ENCODE measurements around the gene TNFRSF4. TPM values are rescaled to one million over a fixed set of nuclear protein-coding genes. Genes with fewer than 3 reads are reported as not detected.

TNFRSF4 gene
- total RNA-seq, 3 donors from 2014 or later (not counting 1 experiment from before 2014, with no cell fraction given): 14.3 to 26.5 (median 15.7) TPM

DNA sequence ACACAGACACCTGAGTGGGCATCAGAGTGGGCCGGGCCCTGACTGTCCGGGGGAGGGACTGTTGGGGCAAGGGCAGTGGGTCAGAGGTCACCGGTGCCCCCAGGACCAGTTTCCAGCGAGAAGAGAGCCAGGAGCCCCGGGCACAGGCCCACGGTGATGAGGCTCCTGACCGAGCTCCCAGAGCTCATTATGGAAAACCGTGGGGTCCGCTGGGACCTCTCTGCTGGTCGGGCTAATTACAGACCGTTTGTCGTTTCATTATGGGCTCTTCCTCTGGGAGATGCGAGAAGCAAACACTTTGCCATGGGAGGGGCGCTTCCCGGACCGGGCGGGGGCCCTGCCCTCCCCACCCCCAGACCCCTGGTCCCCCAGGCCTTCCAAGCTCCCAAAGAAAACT, 52.3 kb downstream of the TNFRSF4 start:
- no peaks in the 10 kb centered on the region for H3K36me3 Mint-ChIP-seq
- no peaks in the 10 kb centered on the region for H3K9me3 Mint-ChIP-seq
- ATAC-seq (no peak), DNase-seq (no peak)
- H3K27me3 Mint-ChIP-seq (ENCODE audit: low read depth in 2 of 2): peaks cover 0 to 4% of the 10 kb centered on the region in 2 donors
- H3K4me3 Mint-ChIP-seq: no peak overlapping the region
- intact Hi-C loops (cut with micrococcal nuclease): no loop called here
- no peak overlapping the region for H3K27ac ChIP-seq (ENCODE audit: low read length)
- peaks cover 38% of the 10 kb centered on the region for H3K4me1 ChIP-seq (ENCODE audit: control insufficient read depth, insufficient read depth, low read length)
- TF ChIP-seq, protein P1, sequence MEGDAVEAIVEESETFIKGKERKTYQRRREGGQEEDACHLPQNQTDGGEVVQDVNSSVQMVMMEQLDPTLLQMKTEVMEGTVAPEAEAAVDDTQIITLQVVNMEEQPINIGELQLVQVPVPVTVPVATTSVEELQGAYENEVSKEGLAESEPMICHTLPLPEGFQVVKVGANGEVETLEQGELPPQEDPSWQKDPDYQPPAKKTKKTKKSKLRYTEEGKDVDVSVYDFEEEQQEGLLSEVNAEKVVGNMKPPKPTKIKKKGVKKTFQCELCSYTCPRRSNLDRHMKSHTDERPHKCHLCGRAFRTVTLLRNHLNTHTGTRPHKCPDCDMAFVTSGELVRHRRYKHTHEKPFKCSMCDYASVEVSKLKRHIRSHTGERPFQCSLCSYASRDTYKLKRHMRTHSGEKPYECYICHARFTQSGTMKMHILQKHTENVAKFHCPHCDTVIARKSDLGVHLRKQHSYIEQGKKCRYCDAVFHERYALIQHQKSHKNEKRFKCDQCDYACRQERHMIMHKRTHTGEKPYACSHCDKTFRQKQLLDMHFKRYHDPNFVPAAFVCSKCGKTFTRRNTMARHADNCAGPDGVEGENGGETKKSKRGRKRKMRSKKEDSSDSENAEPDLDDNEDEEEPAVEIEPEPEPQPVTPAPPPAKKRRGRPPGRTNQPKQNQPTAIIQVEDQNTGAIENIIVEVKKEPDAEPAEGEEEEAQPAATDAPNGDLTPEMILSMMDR (IDR thresholded peaks at IDR 0.05): no peak
- no peaks in the 10 kb centered on the region for H3K9me3 ChIP-seq (ENCODE audit: control insufficient read depth, insufficient read depth, low read length)
- no peaks in the 10 kb centered on the region for H3K27me3 ChIP-seq (ENCODE audit: control insufficient read depth, insufficient read depth, low read length)
- H3K4me1 Mint-ChIP-seq: peaks cover 7 to 15% of the 10 kb centered on the region in 2 donors
- no peaks in the 10 kb centered on the region for H3K36me3 ChIP-seq (ENCODE audit: control insufficient read depth, insufficient read depth, low read length)
- no peak overlapping the region for H3K4me3 ChIP-seq (ENCODE audit: low read length)
- WGBS (ENCODE audit: insufficient coverage): 90% methylated on average over 17 of the region's 17 CpGs
- no peak overlapping the region for H3K27ac Mint-ChIP-seq

Other genes starting within 250 kb of the TNFRSF4 start
- gene PLEKHN1, start 247.7 kb downstream of the TNFRSF4 start, total RNA-seq: 1 to 10 TPM; 1.3 to 1.9 (median 1.3) TPM
- gene PERM1, start 232.1 kb downstream of the TNFRSF4 start, total RNA-seq: not detected
- gene HES4, start 214.1 kb downstream of the TNFRSF4 start, total RNA-seq: 10 to 100 TPM; 15.4 to 35.5 (median 28.9) TPM
- gene ISG15, start 200.7 kb downstream of the TNFRSF4 start, total RNA-seq: 10 to 100 TPM; 17.0 to 56.9 (median 50.2) TPM
- 1 to 10 TPM; 4.1 to 5.0 (median 4.6) TPM for gene AGRN, start 194.0 kb downstream of the TNFRSF4 start, total RNA-seq
- not detected for gene RNF223, start 139.8 kb downstream of the TNFRSF4 start, total RNA-seq
- 10 to 100 TPM; 19.6 to 25.1 (median 21.5) TPM for gene C1orf159, start 98.1 kb downstream of the TNFRSF4 start, total RNA-seq
- 1 to 10 TPM in 2 of 3 donors, under 1 TPM in 1; 0.23 to 1.7 (median 1.7) TPM for gene TTLL10, start 40.3 kb downstream of the TNFRSF4 start, total RNA-seq
- gene TNFRSF18, start 7.6 kb downstream of the TNFRSF4 start, total RNA-seq: 10 to 100 TPM; 40.3 to 81.9 (median 54.7) TPM
- 100 to 1,000 TPM; 176 to 211 (median 184) TPM for gene SDF4, start 17.8 kb upstream of the TNFRSF4 start, total RNA-seq
- 10 to 100 TPM; 13.7 to 16.5 (median 16.3) TPM for gene B3GALT6, start 18.1 kb upstream of the TNFRSF4 start, total RNA-seq
- 1 to 10 TPM; 2.6 to 4.1 (median 4.1) TPM for gene C1QTNF12, start 32.6 kb upstream of the TNFRSF4 start, total RNA-seq
- gene UBE2J2, start 59.7 kb upstream of the TNFRSF4 start, total RNA-seq: 10 to 100 TPM; 66.0 to 84.2 (median 78.1) TPM
- gene SCNN1D, start 66.3 kb upstream of the TNFRSF4 start, total RNA-seq: 10 to 100 TPM in 1 of 3 donors, 1 to 10 TPM in 2; 6.9 to 13.1 (median 9.4) TPM
- gene ACAP3, start 93.8 kb upstream of the TNFRSF4 start, total RNA-seq: 10 to 100 TPM; 56.1 to 59.7 (median 59.0) TPM
- gene PUSL1, start 94.4 kb upstream of the TNFRSF4 start, total RNA-seq: 10 to 100 TPM; 11.1 to 13.0 (median 12.9) TPM
- 100 to 1,000 TPM; 150 to 189 (median 181) TPM for gene INTS11, start 110.5 kb upstream of the TNFRSF4 start, total RNA-seq
- gene CPTP, start 110.6 kb upstream of the TNFRSF4 start, total RNA-seq: 10 to 100 TPM in 2 of 3 donors, 1 to 10 TPM in 1; 8.0 to 14.6 (median 12.3) TPM
- gene TAS1R3, start 117.1 kb upstream of the TNFRSF4 start, total RNA-seq: 1 to 10 TPM in 2 of 3 donors, under 1 TPM in 1; 0.66 to 1.4 (median 1.3) TPM
- gene DVL1, start 135.3 kb upstream of the TNFRSF4 start, total RNA-seq: 10 to 100 TPM; 33.8 to 41.9 (median 35.6) TPM
- under 1 TPM in 1 of 3 donors, not detected in 2; 0.26 TPM for gene MXRA8, start 144.4 kb upstream of the TNFRSF4 start, total RNA-seq
- gene AURKAIP1, start 161.1 kb upstream of the TNFRSF4 start, total RNA-seq: 10 to 100 TPM; 60.0 to 76.3 (median 64.6) TPM
- 100 to 1,000 TPM; 253 to 281 (median 274) TPM for gene CCNL2, start 185.2 kb upstream of the TNFRSF4 start, total RNA-seq
- gene MRPL20, start 193.1 kb upstream of the TNFRSF4 start, total RNA-seq: 100 to 1,000 TPM in 1 of 3 donors, 10 to 100 TPM in 2; 90.9 to 111 (median 92.7) TPM
- not detected for gene ANKRD65, start 207.1 kb upstream of the TNFRSF4 start, total RNA-seq
- not detected for gene VWA1, start 221.5 kb upstream of the TNFRSF4 start, total RNA-seq
- 1 to 10 TPM in 2 of 3 donors, under 1 TPM in 1; 0.13 to 2.2 (median 1.5) TPM for gene ATAD3C, start 235.5 kb upstream of the TNFRSF4 start, total RNA-seq